Activated CD4-positive, alpha-beta T cell treated with anti-CD3 and anti-CD28 coated beads, Interleukin-10, Interleukin-2, amounts not matched to agents 100 ng/mL and 50 ng/mL, durations not matched to agents 16 hours and 8 hours (primary cell): ENCODE results near the gene TMEM245.
A peak's percentile ranks its signal among the peaks of the same experiment; 100 is the strongest.
"Not testable (repeated sequence)": the region's sequence is repeated elsewhere in the genome, so short reads cannot be mapped to it uniquely, and the experiment has no call there.

Source experiments
- DNase-seq: peaks from one replicate; pipeline ENCODE4 v3.0.0-alpha.2; 2020

Gene TMEM245

GRCh38 chr9:109062543-109062942 is 57.2 kb downstream of the TMEM245 start:
- no peak for DNase-seq

GRCh38 chr9:109060191-109060590 is 59.6 kb downstream of the TMEM245 start:
- DNase-seq, result no peak

GRCh38 chr9:109053121-109053520 is 66.6 kb downstream of the TMEM245 start:
- not testable (repeated sequence) for DNase-seq

- no peak for DNase-seq
Measured at GRCh38 chr9:109052416-109052815, 67.3 kb downstream of the TMEM245 start.

- DNase-seq, result no peak
Measured at GRCh38 chr9:109051733-109052132, 68.0 kb downstream of the TMEM245 start.

GRCh38 chr9:109050444-109050843 is 69.3 kb downstream of the TMEM245 start:
- DNase-seq, result no peak

GRCh38 chr9:109048822-109049221 is 70.9 kb downstream of the TMEM245 start:
- no peak for DNase-seq

GRCh38 chr9:109047259-109047658 is 72.5 kb downstream of the TMEM245 start:
- DNase-seq, result no peak

- peak; percentile 27 for DNase-seq
Measured at GRCh38 chr9:109046346-109046745, 73.4 kb downstream of the TMEM245 start.

- no peak for DNase-seq
Measured at GRCh38 chr9:109043578-109043977, 76.2 kb downstream of the TMEM245 start.

- no peak for DNase-seq
Measured at GRCh38 chr9:109040571-109040970, 79.2 kb downstream of the TMEM245 start.

- no peak for DNase-seq
Measured at GRCh38 chr9:109039539-109039938, 80.2 kb downstream of the TMEM245 start.

- no peak for DNase-seq
Measured at GRCh38 chr9:109037946-109038715, 81.6 kb downstream of the TMEM245 start.

- no peak for DNase-seq
Measured at GRCh38 chr9:109036744-109037680, 82.7 kb downstream of the TMEM245 start.

- no peak for DNase-seq
Measured at GRCh38 chr9:109035684-109036423, 83.9 kb downstream of the TMEM245 start.

- no peak for DNase-seq
Measured at GRCh38 chr9:109033941-109034700, 85.6 kb downstream of the TMEM245 start.

- DNase-seq, result no peak
Measured at GRCh38 chr9:109031241-109031640, 88.5 kb downstream of the TMEM245 start.

GRCh38 chr9:109030426-109030825 is 89.3 kb downstream of the TMEM245 start:
- DNase-seq, result no peak

GRCh38 chr9:109028457-109028856 is 91.3 kb downstream of the TMEM245 start:
- no peak for DNase-seq

- no peak for DNase-seq
Measured at GRCh38 chr9:109027176-109027575, 92.6 kb downstream of the TMEM245 start.

- no peak for DNase-seq
Measured at GRCh38 chr9:109026306-109026705, 93.4 kb downstream of the TMEM245 start.

GRCh38 chr9:109022873-109023272 is 96.9 kb downstream of the TMEM245 start:
- DNase-seq, result no peak
